H54 (cell line): ENCODE data around the gene CDKN3.
"Not testable (repeated sequence)": the region's sequence is repeated elsewhere in the genome, so short reads cannot be mapped to it uniquely, and the experiment has no call there.

ENCODE experiments used
- DNase-seq: peaks from one replicate; pipeline ENCODE4 v3.0.0; 2011; ENCODE audit warnings: low spot score, mixed read lengths; ENCODE audit not compliant: insufficient read length
- FAIRE-seq: peaks from 3 replicates; lab custom pipeline; 2011; peaks lifted over from hg19 to GRCh38; lab: Jason Lieb, UNC
- POLR2A ChIP-seq: IDR thresholded peaks from 2 replicates; pipeline ENCODE4 v1.6.1; 2011; ENCODE audit warnings: low read depth, mild to moderate bottlenecking, low read length

Gene CDKN3

GRCh38 chr14:54447231-54447692, 50.5 kb downstream of the CDKN3 start:
- FAIRE-seq (no peak), DNase-seq (no peak)
- TF ChIP-seq POLR2A, result no peak

GRCh38 chr14:54450535-54450934, 53.7 kb downstream of the CDKN3 start:
- no peak for TF ChIP-seq POLR2A
- FAIRE-seq, result no peak
- no peak for DNase-seq

- DNase-seq (no peak), FAIRE-seq (no peak)
- no peak for TF ChIP-seq POLR2A
Observed at GRCh38 chr14:54451121-54451601, 54.4 kb downstream of the CDKN3 start.

- TF ChIP-seq POLR2A, result no peak
- DNase-seq, result no peak
- FAIRE-seq, result no peak
Observed at GRCh38 chr14:54451961-54452360, 55.2 kb downstream of the CDKN3 start.

GRCh38 chr14:54453252-54453651, 56.4 kb downstream of the CDKN3 start:
- FAIRE-seq (no peak), DNase-seq (no peak)
- no peak for TF ChIP-seq POLR2A

- DNase-seq, FAIRE-seq: not testable (repeated sequence)
Observed at GRCh38 chr14:54453990-54454389, 57.2 kb downstream of the CDKN3 start.

GRCh38 chr14:54455363-54455762, 58.6 kb downstream of the CDKN3 start:
- DNase-seq (no peak), FAIRE-seq (no peak)
- TF ChIP-seq POLR2A, result no peak

GRCh38 chr14:54456820-54457608, 60.2 kb downstream of the CDKN3 start:
- DNase-seq, FAIRE-seq: not testable (repeated sequence)

GRCh38 chr14:54457609-54457996, 60.8 kb downstream of the CDKN3 start:
- DNase-seq, result no peak
- no peak for FAIRE-seq
- TF ChIP-seq POLR2A, result no peak

GRCh38 chr14:54458536-54458935, 61.7 kb downstream of the CDKN3 start:
- DNase-seq, FAIRE-seq: not testable (repeated sequence)

- no peak for TF ChIP-seq POLR2A
- DNase-seq (no peak), FAIRE-seq (no peak)
Observed at GRCh38 chr14:54459106-54459505, 62.3 kb downstream of the CDKN3 start.

GRCh38 chr14:54462048-54462447, 65.2 kb downstream of the CDKN3 start:
- TF ChIP-seq POLR2A, result no peak
- FAIRE-seq, result no peak
- DNase-seq, result no peak

GRCh38 chr14:54465654-54466053, 68.8 kb downstream of the CDKN3 start:
- FAIRE-seq (no peak), DNase-seq (no peak)
- no peak for TF ChIP-seq POLR2A

- no peak for DNase-seq
- no peak for TF ChIP-seq POLR2A
- FAIRE-seq, result no peak
Observed at GRCh38 chr14:54467280-54467679, 70.5 kb downstream of the CDKN3 start.
